Prostate gland (tissue), 2 donors: Measurements from ENCODE around the gene RFX6.

Experiments used
- POLR2A ChIP-seq: fragments of 450-650 bp; IDR thresholded peaks from one replicate; pipeline ENCODE4 v1.6.1; 2016; ENCODE audit warnings: antibody characterized with exemption, mild to moderate bottlenecking
- POLR2AphosphoS5 ChIP-seq: sonication (generic); formaldehyde crosslinking; IDR thresholded peaks from one replicate; pipeline ENCODE4 v1.6.1; 2017; ENCODE audit warnings: antibody characterized with exemption
- TF ChIP-seq, protein P1 (sequence below), 4 experiments: fragments of 200-600 bp in 2 of 4; fragments of 450-650 bp in 2 of 4; sonication (generic) in 2 of 4; IDR thresholded peaks; 1 replicate in 3 of 4; 2 replicates in 1 of 4; pipeline ENCODE4 v1.5.1; 2016 to 2019; ENCODE audit warnings: antibody characterized with exemption in 4 of 4, mild to moderate bottlenecking in 2 of 4, moderate library complexity in 2 of 4

DNA sequence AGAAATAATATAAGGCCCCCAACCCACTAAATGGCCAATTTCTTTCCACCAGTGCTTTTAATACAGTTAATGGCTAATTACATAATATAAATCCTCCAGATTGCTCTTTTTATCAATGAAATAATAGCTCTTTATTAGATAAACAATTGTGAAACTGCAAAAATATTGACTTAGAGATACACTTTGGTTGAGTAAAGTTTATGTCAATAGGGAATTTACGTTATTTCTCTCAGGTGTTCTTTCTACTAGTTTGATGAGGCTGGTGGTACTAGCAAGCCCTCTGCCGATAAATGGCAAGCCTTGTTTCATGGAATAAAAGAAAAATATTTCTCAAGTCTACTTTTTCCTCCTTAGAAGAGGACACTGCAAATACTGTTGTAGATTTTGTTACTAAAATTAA lies 18.9 kb downstream of the RFX6 start:
- TF ChIP-seq, protein P1, sequence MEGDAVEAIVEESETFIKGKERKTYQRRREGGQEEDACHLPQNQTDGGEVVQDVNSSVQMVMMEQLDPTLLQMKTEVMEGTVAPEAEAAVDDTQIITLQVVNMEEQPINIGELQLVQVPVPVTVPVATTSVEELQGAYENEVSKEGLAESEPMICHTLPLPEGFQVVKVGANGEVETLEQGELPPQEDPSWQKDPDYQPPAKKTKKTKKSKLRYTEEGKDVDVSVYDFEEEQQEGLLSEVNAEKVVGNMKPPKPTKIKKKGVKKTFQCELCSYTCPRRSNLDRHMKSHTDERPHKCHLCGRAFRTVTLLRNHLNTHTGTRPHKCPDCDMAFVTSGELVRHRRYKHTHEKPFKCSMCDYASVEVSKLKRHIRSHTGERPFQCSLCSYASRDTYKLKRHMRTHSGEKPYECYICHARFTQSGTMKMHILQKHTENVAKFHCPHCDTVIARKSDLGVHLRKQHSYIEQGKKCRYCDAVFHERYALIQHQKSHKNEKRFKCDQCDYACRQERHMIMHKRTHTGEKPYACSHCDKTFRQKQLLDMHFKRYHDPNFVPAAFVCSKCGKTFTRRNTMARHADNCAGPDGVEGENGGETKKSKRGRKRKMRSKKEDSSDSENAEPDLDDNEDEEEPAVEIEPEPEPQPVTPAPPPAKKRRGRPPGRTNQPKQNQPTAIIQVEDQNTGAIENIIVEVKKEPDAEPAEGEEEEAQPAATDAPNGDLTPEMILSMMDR (IDR thresholded peaks at IDR 0.05), result no peak
- TF ChIP-seq POLR2A (no peak), POLR2AphosphoS5 (no peak)
